PC-3 (cell line): ENCODE measurements around the gene GPR78.

Experiments used
- CTCF ChIP-seq: fragments of 300-600 bp; sonication (generic); conservative IDR thresholded peaks from 2 replicates; pipeline ENCODE4 v1.5.1; 2017; ENCODE audit warnings: antibody characterized with exemption, low read depth, mild to moderate bottlenecking, low read length
- EZH2 ChIP-seq: fragments of 300-600 bp; sonication (generic); IDR thresholded peaks from one replicate; pipeline ENCODE4 v1.6.1; 2017; ENCODE audit warnings: antibody characterized with exemption, mild to moderate bottlenecking, low read length; ENCODE audit not compliant: unreplicated experiment
- EZH2phosphoT487 ChIP-seq: fragments of 300-600 bp; sonication (generic); IDR thresholded peaks from 2 replicates; pipeline ENCODE4 v1.6.1; 2018; ENCODE audit warnings: mild to moderate bottlenecking, antibody characterized with exemption, low read length, borderline replicate concordance

DNA sequence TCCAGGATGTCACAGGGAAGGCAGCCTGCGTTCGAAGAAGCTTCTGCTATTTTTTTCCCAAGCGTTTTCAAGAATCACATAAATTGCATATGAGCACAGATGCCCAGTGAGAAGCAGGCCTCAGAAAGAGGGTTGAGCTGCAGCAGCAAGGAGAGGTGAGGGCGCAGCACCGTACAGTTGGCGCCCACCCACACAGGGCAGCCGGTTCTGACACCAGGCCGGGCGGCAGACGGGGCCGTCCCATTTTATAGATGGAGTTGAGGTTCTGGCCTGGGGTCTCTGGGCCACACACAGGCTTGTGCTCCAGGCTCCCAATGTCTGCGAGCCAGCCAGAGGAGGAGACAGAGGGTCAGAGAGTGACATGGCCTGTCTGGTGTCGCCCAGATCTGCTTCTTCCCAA, 35.2 kb downstream of the GPR78 start:
- TF ChIP-seq CTCF (no peak), EZH2 (no peak), EZH2phosphoT487 (no peak)
